Endodermal cell (in vitro differentiated cells): ENCODE data around the gene ESRP2. TPM values are rescaled to one million over a fixed set of nuclear protein-coding genes. Genes with fewer than 3 reads are reported as not detected.

ENCODE experiments used
- DNase-seq: peaks from one replicate; pipeline ENCODE4 v3.0.0-alpha.2; 2017
- H3K27ac ChIP-seq: 2 replicates; pipeline ENCODE4 v1.5.1; 2013; ENCODE audit warnings: mild to moderate bottlenecking, low read depth, low read length, moderate library complexity
- H3K27me3 ChIP-seq: 2 replicates; pipeline ENCODE4 v1.6.1; 2013; ENCODE audit warnings: mild to moderate bottlenecking, low read length, moderate library complexity; ENCODE audit not compliant: insufficient read depth, control insufficient read depth, poor library complexity, severe bottlenecking
- H3K36me3 ChIP-seq: 2 replicates; pipeline ENCODE4 v1.7.0; 2013; ENCODE audit warnings: mild to moderate bottlenecking, low read length, moderate library complexity; ENCODE audit not compliant: control insufficient read depth, insufficient read depth
- H3K4me1 ChIP-seq: one replicate; pipeline ENCODE4 v1.7.0; 2013; ENCODE audit warnings: low read length; ENCODE audit not compliant: control insufficient read depth, insufficient read depth
- H3K4me3 ChIP-seq: 2 replicates; pipeline ENCODE4 v1.5.1; 2013; ENCODE audit warnings: mild to moderate bottlenecking, low read length, moderate library complexity
- H3K9ac ChIP-seq: 2 replicates; pipeline ENCODE4 v1.6.1; 2013; ENCODE audit warnings: mild to moderate bottlenecking, low read length, moderate library complexity; ENCODE audit not compliant: poor library complexity, severe bottlenecking; ENCODE audit errors: extremely low read depth
- H3K9me3 ChIP-seq: 2 replicates; pipeline ENCODE4 v1.6.1; 2013; ENCODE audit warnings: mild to moderate bottlenecking, low read length, moderate library complexity; ENCODE audit not compliant: control insufficient read depth
- H3K27ac Mint-ChIP-seq: 2 replicates; pipeline ENCODE4 v1.8.0; 2020; ENCODE audit warnings: mixed read lengths
- H3K27me3 Mint-ChIP-seq: 2 replicates; pipeline ENCODE4 v1.8.0; 2021; ENCODE audit warnings: mild to moderate bottlenecking, mixed read lengths; ENCODE audit not compliant: insufficient read depth
- H3K36me3 Mint-ChIP-seq: 2 replicates; pipeline ENCODE4 v1.8.0; 2020; ENCODE audit warnings: low read depth, mixed read lengths
- H3K4me1 Mint-ChIP-seq: 2 replicates; pipeline ENCODE4 v1.8.0; 2020; ENCODE audit warnings: mixed read lengths
- H3K4me3 Mint-ChIP-seq: 2 replicates; pipeline ENCODE4 v1.8.0; 2020; ENCODE audit warnings: mild to moderate bottlenecking, moderate library complexity, mixed read lengths
- H3K9me3 Mint-ChIP-seq: 2 replicates; pipeline ENCODE4 v1.8.0; 2020; ENCODE audit warnings: mild to moderate bottlenecking, mixed read lengths
- CTCF ChIP-seq: fragments of 200-600 bp; sonication (generic); conservative IDR thresholded peaks from 2 replicates; pipeline ENCODE4 v1.5.0; 2021; ENCODE audit warnings: antibody characterized with exemption, mild to moderate bottlenecking
- WGBS, 2 experiments: methylation state at CpG; one replicate each; pipeline versions ENCODE4 v1.1.5 to v1.1.7; 2013; ENCODE audit warnings: missing lambda C conversion rate in 2 of 2, mixed read lengths in 1 of 2; ENCODE audit not compliant: insufficient coverage in 1 of 2, insufficient read length in 1 of 2; 5-methylcytosine and 5-hydroxymethylcytosine counted together
- total RNA-seq, 2 donors: library from RNA; stranded (reverse); fragmentation: NEBNext Ultra II Directional in 1 of 2; extraction: Animal tissue kit (Norgen Biotek cat#: 25700) in 1 of 2; gene quantifications; 2 replicates in 1 of 2; 3 replicates in 1 of 2; pipeline ENCODE4 v1.2.1, GENCODE V29; 2021

ESRP2 gene
- total RNA-seq, 2 donors from 2014 or later: 51.8 to 56.4 TPM

GRCh38 chr16:68242085-68242484 lies 6.2 kb upstream of the ESRP2 start:
- no peaks in the 10 kb centered on the region for H3K9me3 ChIP-seq
- 81 to 83% methylated on average over 7 of the region's 7 CpGs for WGBS, 2 experiments
- Mint-ChIP-seq H3K27ac (no peak overlapping the region), H3K27me3 (peaks cover 45% of the 10 kb centered on the region), H3K4me3 (no peak overlapping the region), H3K9me3 (peaks cover 13% of the 10 kb centered on the region), H3K36me3 (no peaks in the 10 kb centered on the region), H3K4me1 (peaks cover 4% of the 10 kb centered on the region)
- no peak overlapping the region for H3K4me3 ChIP-seq
- no peak for DNase-seq
- no peak overlapping the region for H3K9ac ChIP-seq
- peaks cover 3% of the 10 kb centered on the region for H3K4me1 ChIP-seq
- no peak overlapping the region for H3K27ac ChIP-seq
- TF ChIP-seq CTCF: no peak
- peaks cover 9% of the 10 kb centered on the region for H3K27me3 ChIP-seq
- H3K36me3 ChIP-seq: no peaks in the 10 kb centered on the region

GRCh38 chr16:68238029-68238345 lies 2.1 kb upstream of the ESRP2 start:
- WGBS, 2 experiments: 30 to 36% methylated on average over 13 to 20 of the region's 20 CpGs
- Mint-ChIP-seq H3K27me3 (peaks cover 14% of the 10 kb centered on the region), H3K4me1 (peaks cover 14% of the 10 kb centered on the region), H3K4me3 (peak overlapping the region; percentile 87), H3K9me3 (peaks cover 13% of the 10 kb centered on the region), H3K36me3 (peaks cover 4% of the 10 kb centered on the region), H3K27ac (peak overlapping the region; percentile 99)
- no peak for TF ChIP-seq CTCF
- Histone ChIP-seq H3K9me3 (no peaks in the 10 kb centered on the region), H3K27ac (peak overlapping the region; percentile 7), H3K27me3 (peaks cover 5% of the 10 kb centered on the region), H3K36me3 (peaks cover 9% of the 10 kb centered on the region), H3K4me3 (peak overlapping the region; percentile 75), H3K4me1 (peaks cover 5% of the 10 kb centered on the region), H3K9ac (peak overlapping the region; percentile 66)
- no peak for DNase-seq

GRCh38 chr16:68237243-68238028 lies 1.5 kb upstream of the ESRP2 start:
- peak overlapping the region; percentile 90 for H3K4me3 ChIP-seq
- H3K27me3 ChIP-seq: peaks cover 5% of the 10 kb centered on the region
- H3K4me3 Mint-ChIP-seq: peak overlapping the region; percentile 87
- DNase-seq: peak; percentile 100
- WGBS, 2 experiments: 1 to 2% methylated on average over 31 to 72 of the region's 72 CpGs
- peaks cover 14% of the 10 kb centered on the region for H3K4me1 Mint-ChIP-seq
- peak overlapping the region; percentile 99 for H3K27ac Mint-ChIP-seq
- H3K36me3 ChIP-seq: peaks cover 14% of the 10 kb centered on the region
- peak overlapping the region; percentile 72 for H3K9ac ChIP-seq
- H3K27me3 Mint-ChIP-seq: peaks cover 11% of the 10 kb centered on the region
- peaks cover 6% of the 10 kb centered on the region for H3K36me3 Mint-ChIP-seq
- peak overlapping the region; percentile 55 for H3K27ac ChIP-seq
- peaks cover 5% of the 10 kb centered on the region for H3K4me1 ChIP-seq
- TF ChIP-seq CTCF: no peak
- no peaks in the 10 kb centered on the region for H3K9me3 ChIP-seq
- H3K9me3 Mint-ChIP-seq: peaks cover 13% of the 10 kb centered on the region
